Heart left ventricle (tissue), 16 donors: ENCODE results near the gene SHTN1. TPM values are rescaled to one million over a fixed set of nuclear protein-coding genes. Genes with fewer than 3 reads are reported as not detected.

Experiments
- ATAC-seq, 4 donors: fragments of 200-7000 bp; cut with Tn5 transposase; one replicate each; pipeline ENCODE4 v1.9.1; 2020 to 2022; ENCODE audit warnings: moderate library complexity in 4 of 4, mild to moderate bottlenecking in 3 of 4, moderate number of reproducible peaks in 1 of 4
- DNase-seq, 5 donors: peaks; one replicate each; pipeline ENCODE4 v3.0.0-alpha.2; 2020
- H3K27ac ChIP-seq, 12 donors: fragments of 200-600 bp; sonication (generic) in 4 of 12; one replicate each; pipeline versions ENCODE4 v1.5.0 to v1.8.0; 2016 to 2022; ENCODE audit warnings: mild to moderate bottlenecking in 2 of 12
- H3K27me3 ChIP-seq, 9 donors: fragments of 200-600 bp; sonication (generic) in 2 of 9; one replicate each; pipeline versions ENCODE4 v1.5.1 to v1.8.0; 2016 to 2022; ENCODE audit warnings: mild to moderate bottlenecking in 3 of 9
- H3K36me3 ChIP-seq, 9 donors: fragments of 200-600 bp; sonication (generic) in 2 of 9; one replicate each; pipeline versions ENCODE4 v1.5.0 to v1.8.0; 2018 to 2022; ENCODE audit warnings: mild to moderate bottlenecking in 2 of 9
- H3K4me1 ChIP-seq, 12 donors: fragments of 200-600 bp; sonication (generic) in 4 of 12; one replicate each; pipeline versions ENCODE4 v1.5.0 to v1.8.0; 2016 to 2022; ENCODE audit warnings: mild to moderate bottlenecking in 3 of 12
- H3K4me3 ChIP-seq, 12 donors: fragments of 200-600 bp; sonication (generic) in 4 of 12; one replicate each; pipeline versions ENCODE4 v1.5.0 to v1.8.0; 2017 to 2022; ENCODE audit warnings: mild to moderate bottlenecking in 9 of 12, moderate library complexity in 4 of 12
- H3K9me3 ChIP-seq, 12 donors: fragments of 200-600 bp; sonication (generic) in 4 of 12; one replicate each; pipeline versions ENCODE4 v1.5.0 to v1.8.0; 2016 to 2022; ENCODE audit warnings: mild to moderate bottlenecking in 1 of 12
- POLR2A ChIP-seq, 2 donors: fragments of 450-650 bp; IDR thresholded peaks; one replicate each; pipeline ENCODE4 v1.6.1; 2017; ENCODE audit warnings: antibody characterized with exemption in 2 of 2, mild to moderate bottlenecking in 2 of 2, moderate library complexity in 2 of 2
- WGBS, 4 donors: extraction: QIAGEN DNeasy Blood & Tissue Kit in 2 of 4; methylation state at CpG; one replicate each; pipeline versions ENCODE4 v1.1.5 to v1.1.7; 2013 to 2018; 5-methylcytosine and 5-hydroxymethylcytosine counted together
- intact Hi-C, 10 donors: fragments of 100-400 bp; cut with DNase I; formaldehyde crosslinking; loops; one replicate each; pipeline versions ENCODE4 v1.11.1 to v1.14.2; 2022
- polyA plus RNA-seq, 2 donors: library from polyadenylated mRNA; stranded (reverse); fragments of 200-250 nt; gene quantifications; one replicate each; pipeline ENCODE4 v1.2.3, GENCODE V29; 2013
- total RNA-seq, 9 donors: library from RNA; depleted of rRNA in 2 of 9; stranded (reverse); fragments of >200 nt in 2 of 9; fragmentation: NEBNext Ultra II Directional in 3 of 9; extraction: Animal tissue kit (Norgen Biotek cat#: 25700) in 3 of 9; gene quantifications; one replicate each; pipeline versions ENCODE4 v1.1.0 to v1.2.4, GENCODE V29; 2016 to 2023
- TF ChIP-seq, protein P1 (sequence below), 12 donors: fragments of 200-600 bp; sonication (generic) in 4 of 12; IDR thresholded peaks; one replicate each; pipeline versions ENCODE4 v1.5.0 to v1.8.0; 2018 to 2022; ENCODE audit warnings: antibody characterized with exemption in 12 of 12, mild to moderate bottlenecking in 5 of 12
- donor health status: ischemic (EF 13 %, LVEDD 7.1; RV severe dilation, severe dysfunction).
- donor health status: healthy with polysubstance abuse.
- donor health status: DM: no; HTN: yes; CAD: no.
- donor health status: DM: no; HTN: no; CAD: no.
- donor health status: ischemic (EF 25% LVEDD 6.9; RV normal size, moderate dysfunction).
- donor health status: ischemic (EF 25% LVEDD 5.7; RV mildly dilated, moderate dysfunction).
- donor health status: healthy.
- donor health status: DM: yes; HTN: yes; CAD: no.
- donor health status: ischemic (EF 35%, LVEDD 5.7; RV mildly dilated, moderate dysfunction).
- donor health status: nonischemic (EF 11% LVEDD 7.7; RV severe dilation, severe dysfunction).
- donor health status: DM: yes; HTN: yes; CAD: no.
- donor health status: PGD.
- donor health status: ischemic (EF 29% LVEDD 5.4; RV normal size, mild dysfunction).
- donor health status: nonischemic (EF 23%, LVEDD 6.1; RV moderate dilation, normal function).

Gene SHTN1
- total and polyA plus RNA-seq, 11 donors: 1.2 to 16.5 (median 2.5) TPM

DNA sequence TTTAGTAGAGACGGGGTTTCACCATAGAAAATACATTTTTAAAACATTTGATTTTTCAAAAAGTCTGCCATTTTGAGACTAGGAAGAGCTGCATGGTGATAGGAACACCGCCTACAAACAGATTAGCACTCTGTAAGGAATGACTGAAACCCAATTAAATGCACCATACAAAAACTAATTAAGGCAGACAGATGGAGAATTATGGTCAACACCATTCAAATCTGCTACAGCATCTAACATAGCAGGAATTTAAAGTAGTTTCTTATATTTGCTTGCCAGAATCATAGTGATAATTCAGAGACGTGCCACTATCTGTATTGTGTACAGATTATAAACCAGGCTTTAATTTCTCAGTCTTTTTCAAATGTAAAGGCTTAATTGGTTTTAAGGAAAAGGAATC is 87.5 kb downstream of the SHTN1 start:
- ATAC-seq: no peak
- Histone ChIP-seq H3K27ac (no peak overlapping the region), H3K4me1 (no peaks in the 10 kb centered on the region), H3K4me3 (no peak overlapping the region), H3K36me3 (peaks cover 0 to 8% (median 0%) of the 10 kb centered on the region in 9 donors), H3K27me3 (no peaks in the 10 kb centered on the region), H3K9me3 (no peaks in the 10 kb centered on the region)
- WGBS, 4 donors: 86 to 92% (median 90%) methylated on average over 3 of the region's 3 CpGs
- DNase-seq: no peak
- intact Hi-C loops: no loop called here
- TF ChIP-seq POLR2A (IDR thresholded peaks at IDR 0.05): no peak
- TF ChIP-seq, protein P1, sequence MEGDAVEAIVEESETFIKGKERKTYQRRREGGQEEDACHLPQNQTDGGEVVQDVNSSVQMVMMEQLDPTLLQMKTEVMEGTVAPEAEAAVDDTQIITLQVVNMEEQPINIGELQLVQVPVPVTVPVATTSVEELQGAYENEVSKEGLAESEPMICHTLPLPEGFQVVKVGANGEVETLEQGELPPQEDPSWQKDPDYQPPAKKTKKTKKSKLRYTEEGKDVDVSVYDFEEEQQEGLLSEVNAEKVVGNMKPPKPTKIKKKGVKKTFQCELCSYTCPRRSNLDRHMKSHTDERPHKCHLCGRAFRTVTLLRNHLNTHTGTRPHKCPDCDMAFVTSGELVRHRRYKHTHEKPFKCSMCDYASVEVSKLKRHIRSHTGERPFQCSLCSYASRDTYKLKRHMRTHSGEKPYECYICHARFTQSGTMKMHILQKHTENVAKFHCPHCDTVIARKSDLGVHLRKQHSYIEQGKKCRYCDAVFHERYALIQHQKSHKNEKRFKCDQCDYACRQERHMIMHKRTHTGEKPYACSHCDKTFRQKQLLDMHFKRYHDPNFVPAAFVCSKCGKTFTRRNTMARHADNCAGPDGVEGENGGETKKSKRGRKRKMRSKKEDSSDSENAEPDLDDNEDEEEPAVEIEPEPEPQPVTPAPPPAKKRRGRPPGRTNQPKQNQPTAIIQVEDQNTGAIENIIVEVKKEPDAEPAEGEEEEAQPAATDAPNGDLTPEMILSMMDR (IDR thresholded peaks at IDR 0.05): no peak

DNA sequence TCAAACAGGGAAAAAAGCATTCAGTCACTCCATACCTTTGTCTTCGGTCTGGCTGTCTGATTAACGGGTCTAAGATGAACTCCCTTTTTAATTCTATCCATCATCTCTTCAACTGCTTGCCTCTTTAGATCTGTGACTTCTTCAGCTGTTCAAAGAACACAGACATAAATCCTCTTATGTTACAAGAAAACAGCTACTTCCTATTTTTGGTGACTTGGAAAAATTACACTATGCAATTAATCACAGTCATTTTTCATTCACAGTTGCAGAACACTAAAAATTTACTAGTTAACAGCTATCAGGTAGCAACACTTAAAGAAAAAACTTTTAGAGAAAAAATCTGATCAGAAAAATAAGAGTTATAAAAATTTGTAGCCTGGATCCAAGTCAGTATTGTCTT is 89.6 kb downstream of the SHTN1 start:
- Histone ChIP-seq H3K4me1 (no peaks in the 10 kb centered on the region), H3K27me3 (no peaks in the 10 kb centered on the region), H3K36me3 (peaks cover 0 to 14% (median 0%) of the 10 kb centered on the region in 9 donors), H3K9me3 (no peaks in the 10 kb centered on the region), H3K27ac (no peak overlapping the region), H3K4me3 (no peak overlapping the region)
- WGBS, 4 donors: 79 to 86% (median 82%) methylated on average over 2 of the region's 2 CpGs
- TF ChIP-seq, protein P1 (IDR thresholded peaks at IDR 0.05): no peak
- TF ChIP-seq POLR2A (IDR thresholded peaks at IDR 0.05): no peak
- intact Hi-C loops: no loop called here
- DNase-seq (no peak), ATAC-seq (no peak)

DNA sequence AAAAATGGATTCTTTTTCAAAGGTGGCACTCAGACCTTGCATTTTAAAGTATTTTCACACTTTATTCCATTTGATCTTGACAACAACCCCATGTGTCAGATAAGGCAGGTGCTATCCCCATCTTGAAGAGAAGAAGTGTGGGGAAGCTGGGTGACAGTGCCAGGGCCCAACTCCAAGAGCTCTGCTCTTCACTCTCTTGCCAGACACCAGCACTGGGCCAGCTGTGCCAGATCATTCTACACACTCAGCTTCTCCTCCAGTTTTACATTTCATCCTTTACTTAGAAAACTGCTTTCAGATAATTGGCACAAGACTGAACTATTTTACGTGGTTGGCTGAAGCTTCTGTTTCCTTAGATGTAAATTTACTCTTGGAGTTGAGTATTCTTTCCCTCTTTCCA is 91.3 kb downstream of the SHTN1 start:
- H3K36me3 ChIP-seq: peaks cover 0 to 14% (median 0%) of the 10 kb centered on the region in 9 donors
- H3K4me1 ChIP-seq: no peaks in the 10 kb centered on the region
- 65 to 85% (median 75%) methylated on average over 1 of the region's 1 CpG for WGBS, 4 donors
- ATAC-seq (peak in 2 of 4 donors; percentile 65 to 68), DNase-seq (peak in 1 of 5 donors; percentile 25)
- H3K27ac ChIP-seq: no peak overlapping the region
- no peak overlapping the region for H3K4me3 ChIP-seq
- no peak for TF ChIP-seq POLR2A (IDR thresholded peaks at IDR 0.05)
- TF ChIP-seq, protein P1 (IDR thresholded peaks at IDR 0.05): no peak
- no peaks in the 10 kb centered on the region for H3K27me3 ChIP-seq
- intact Hi-C loops: no loop called here
- H3K9me3 ChIP-seq: no peaks in the 10 kb centered on the region

DNA sequence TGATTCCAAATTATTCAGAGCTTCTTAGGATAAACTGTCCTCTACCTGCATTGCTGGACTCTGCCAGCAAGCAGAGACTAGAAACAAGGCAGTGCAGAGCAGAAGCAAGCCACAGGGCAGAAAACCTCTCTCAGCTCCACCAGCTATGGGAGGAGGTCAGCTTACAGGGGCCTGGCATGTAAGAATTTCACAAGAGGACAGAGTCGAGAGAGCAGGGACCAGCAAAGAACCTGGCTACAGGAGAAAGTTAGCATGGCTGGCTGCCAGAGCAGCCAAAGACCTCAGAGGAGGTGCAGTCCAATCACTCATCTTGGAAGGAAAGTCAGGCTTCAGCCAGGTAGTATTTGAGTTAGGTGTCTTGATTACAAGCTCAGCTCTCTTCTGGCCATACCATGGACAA is 92.8 kb downstream of the SHTN1 start:
- Histone ChIP-seq H3K36me3 (peaks cover 0 to 14% (median 0%) of the 10 kb centered on the region in 9 donors), H3K4me1 (no peaks in the 10 kb centered on the region), H3K27ac (no peak overlapping the region), H3K4me3 (no peak overlapping the region), H3K9me3 (no peaks in the 10 kb centered on the region), H3K27me3 (no peaks in the 10 kb centered on the region)
- WGBS, 4 donors: 33 to 64% (median 45%) methylated on average over 1 of the region's 1 CpG
- intact Hi-C loops: no loop called here
- DNase-seq (no peak), ATAC-seq (no peak)
- TF ChIP-seq, protein P1 (IDR thresholded peaks at IDR 0.05): no peak
- no peak for TF ChIP-seq POLR2A (IDR thresholded peaks at IDR 0.05)
